Stimulated activated CD8-positive, alpha-beta memory T cell treated with anti-CD3 and anti-CD28 coated beads, Interleukin-7, amount 100 ng/mL, for 24 hours (primary cell): ENCODE results near the gene AUH.

Source experiments
- DNase-seq: peaks from one replicate; pipeline ENCODE4 v3.0.0-alpha.2; 2020; ENCODE audit warnings: low read depth

Gene AUH

DNA sequence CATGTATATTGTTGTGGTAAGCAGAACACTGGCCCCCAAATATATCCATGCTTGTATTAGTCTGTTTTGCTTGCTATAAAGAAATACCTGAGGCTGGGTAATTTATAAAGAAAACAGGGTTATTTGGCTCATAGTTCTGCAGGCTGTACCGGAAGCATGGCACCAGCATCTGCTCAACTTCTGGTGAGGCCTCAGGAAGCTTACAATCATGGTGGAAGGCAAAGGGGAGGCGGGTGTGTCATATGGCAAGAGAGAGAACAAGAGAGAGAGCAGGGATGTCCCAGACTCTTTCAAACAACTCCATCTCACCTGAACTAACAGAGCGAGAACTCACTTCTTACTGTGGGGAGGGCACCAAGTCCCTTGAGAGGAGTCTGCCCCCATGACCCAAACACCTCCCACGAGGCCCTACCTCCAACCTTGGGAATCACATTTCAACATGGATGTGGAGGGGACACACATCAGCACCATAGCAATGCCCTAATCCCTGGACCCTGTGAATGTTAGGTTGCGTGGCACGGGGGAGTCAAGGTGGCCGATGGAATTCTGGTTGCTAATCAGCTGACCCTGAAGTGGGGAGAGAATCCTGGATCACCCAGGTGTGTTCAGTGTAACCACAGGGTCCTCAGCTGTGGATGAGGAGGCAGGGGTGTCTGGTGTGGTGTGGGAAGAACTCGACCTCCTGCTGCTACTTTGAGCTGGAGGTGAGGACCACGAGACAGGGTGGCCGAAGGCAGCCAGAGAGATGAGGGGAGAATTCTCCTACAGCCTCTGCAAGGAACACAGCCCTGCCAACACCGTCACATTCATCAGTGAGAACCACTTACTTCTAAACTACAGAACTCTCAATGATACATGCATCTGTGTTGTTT, 172.8 kb downstream of the AUH start:
- no peak for DNase-seq

- no peak for DNase-seq
These were observed 173.8 kb downstream of the AUH start for GRCh38 chr9:91187965-91188344.

- DNase-seq, result no peak
These were observed 174.3 kb downstream of the AUH start for GRCh38 chr9:91187311-91187964.

DNA sequence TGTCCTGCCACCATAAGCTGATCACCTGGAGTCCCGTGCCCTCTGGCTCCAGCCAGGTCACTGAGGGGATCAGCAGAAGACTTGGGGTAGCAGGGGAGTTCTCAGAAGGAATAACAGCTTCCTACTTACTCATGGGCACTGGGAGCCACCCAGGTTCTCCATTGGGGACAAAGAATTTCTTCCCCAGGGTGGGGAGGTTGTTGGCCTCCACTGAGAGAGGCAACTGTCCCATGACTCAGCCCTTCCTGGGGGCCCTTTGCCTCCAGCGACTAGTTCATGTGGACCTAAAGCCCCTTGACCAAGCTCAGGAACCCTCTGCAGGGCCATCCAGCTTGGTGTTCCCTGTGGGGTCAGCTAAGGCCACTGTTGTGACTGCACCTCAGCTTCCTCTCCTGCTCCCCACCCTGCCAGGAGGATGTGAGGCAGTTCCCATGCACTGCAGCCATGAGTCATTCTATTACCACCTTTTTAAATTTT, 175.0 kb downstream of the AUH start:
- no peak for DNase-seq

GRCh38 chr9:91185193-91185886, 176.4 kb downstream of the AUH start:
- DNase-seq, result no peak

GRCh38 chr9:91182429-91183225, 179.1 kb downstream of the AUH start:
- no peak for DNase-seq

DNA sequence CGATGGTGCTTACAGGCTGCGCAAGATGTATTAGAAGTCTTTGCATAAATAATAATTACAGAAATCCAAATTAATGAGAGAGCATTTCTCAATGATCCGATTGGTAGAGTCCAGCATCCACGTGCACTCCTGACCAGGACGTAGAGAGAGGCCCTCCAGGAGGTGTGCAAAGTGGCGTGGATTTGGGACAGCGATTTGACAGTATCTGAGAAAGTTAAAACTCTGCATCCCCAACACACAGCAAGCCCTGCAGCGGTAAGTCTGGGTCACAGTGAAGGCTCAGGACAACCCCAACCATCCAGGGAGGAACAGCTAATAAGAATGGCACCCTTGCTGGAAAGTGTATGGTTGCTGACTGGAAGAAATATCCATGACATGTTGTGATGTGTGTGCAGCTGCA, 180.2 kb downstream of the AUH start:
- no peak for DNase-seq

DNA sequence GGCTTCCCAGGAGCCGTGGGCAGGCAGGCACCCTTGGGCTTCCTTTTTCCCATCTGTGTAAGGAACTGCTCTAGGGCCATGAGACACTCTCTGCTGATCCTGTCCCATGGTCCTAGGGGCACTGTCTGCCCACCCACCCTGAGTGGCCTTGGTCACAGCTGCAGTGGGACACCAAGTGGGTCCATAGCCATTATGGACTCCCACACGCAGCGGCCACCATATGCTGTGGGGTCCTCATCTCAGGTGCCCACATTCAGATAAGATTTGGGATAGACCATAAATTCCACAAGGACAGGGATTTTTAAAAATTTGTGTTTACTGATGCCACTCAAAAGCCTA, 180.8 kb downstream of the AUH start:
- no peak for DNase-seq

DNA sequence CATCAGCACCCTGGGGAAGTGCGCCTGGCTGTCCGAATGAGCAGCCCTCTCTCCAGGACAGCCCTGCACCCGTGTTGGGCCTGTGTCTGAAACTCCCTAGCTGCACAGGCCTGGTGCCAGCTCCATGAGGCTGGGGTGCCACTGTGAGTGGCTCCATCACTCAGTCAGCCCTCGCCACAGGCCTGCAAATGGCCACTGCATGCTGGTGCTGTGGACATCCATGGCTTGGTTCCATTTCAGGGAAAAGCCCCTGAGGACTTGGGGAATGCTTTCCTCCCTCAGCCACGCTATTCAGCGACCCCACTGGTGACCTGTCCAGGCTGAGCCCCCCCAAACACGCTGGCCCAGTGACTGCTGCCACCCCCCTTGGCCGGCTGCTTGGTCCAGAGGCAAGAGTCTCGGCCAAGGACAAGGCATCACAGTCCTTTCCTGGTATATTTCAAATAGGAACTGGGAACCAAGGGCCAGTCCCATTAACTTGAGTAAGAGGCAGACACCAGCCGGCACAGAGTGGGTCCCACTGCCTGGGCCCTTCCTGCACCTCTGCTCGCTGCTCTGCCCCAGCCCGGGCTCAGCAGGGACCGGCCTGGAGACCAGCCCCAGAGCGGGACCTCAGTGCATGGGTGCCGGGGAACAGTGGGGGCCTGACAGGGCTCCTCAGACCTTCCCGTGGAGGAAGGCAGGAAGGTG, 181.3 kb downstream of the AUH start:
- no peak for DNase-seq

GRCh38 chr9:91179237-91180138, 182.2 kb downstream of the AUH start:
- DNase-seq, result no peak

GRCh38 chr9:91178281-91179236, 183.2 kb downstream of the AUH start:
- DNase-seq, result no peak

- no peak for DNase-seq
These were observed 183.9 kb downstream of the AUH start for GRCh38 chr9:91177661-91178280.

DNA sequence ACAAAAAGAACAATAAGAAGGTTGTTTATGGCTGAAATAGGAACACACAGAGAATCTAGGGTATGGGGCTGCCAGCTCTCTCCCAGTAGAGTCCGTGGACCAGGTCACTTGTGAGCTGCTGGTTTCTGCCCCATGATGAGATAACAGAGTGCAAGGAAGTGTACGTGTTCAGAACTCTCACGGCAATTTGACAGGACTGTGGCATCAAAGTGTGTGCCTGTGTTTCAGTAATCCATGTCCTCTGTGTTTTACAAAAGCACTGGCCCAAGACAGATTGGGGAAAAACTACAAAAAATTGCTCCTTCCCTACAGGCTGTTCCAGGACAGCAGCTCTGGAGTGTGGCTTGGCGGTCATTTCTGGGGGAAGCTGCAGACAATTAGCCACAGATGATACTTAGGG, 184.6 kb downstream of the AUH start:
- no peak for DNase-seq

GRCh38 chr9:91176426-91176825, 185.3 kb downstream of the AUH start:
- DNase-seq, result no peak

DNA sequence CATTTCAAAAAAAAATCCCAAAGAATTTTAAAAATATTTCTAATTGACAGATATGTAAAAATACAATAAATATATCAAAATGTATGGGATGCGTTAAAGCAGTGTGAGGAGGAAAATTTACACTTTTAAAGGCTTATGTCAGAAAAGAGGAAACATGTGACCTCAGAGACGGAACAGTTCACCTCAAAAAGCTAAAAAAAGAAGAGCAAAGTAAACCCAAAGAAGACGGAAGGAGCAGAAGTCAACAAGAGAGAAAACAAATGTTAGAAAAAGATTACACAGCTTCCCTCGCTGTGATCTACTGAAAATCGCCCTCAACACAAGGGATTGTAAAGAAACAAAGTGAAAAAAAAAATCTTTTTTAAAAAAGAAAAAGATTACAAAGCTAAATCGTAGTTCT, 186.9 kb downstream of the AUH start:
- DNase-seq, result no peak

DNA sequence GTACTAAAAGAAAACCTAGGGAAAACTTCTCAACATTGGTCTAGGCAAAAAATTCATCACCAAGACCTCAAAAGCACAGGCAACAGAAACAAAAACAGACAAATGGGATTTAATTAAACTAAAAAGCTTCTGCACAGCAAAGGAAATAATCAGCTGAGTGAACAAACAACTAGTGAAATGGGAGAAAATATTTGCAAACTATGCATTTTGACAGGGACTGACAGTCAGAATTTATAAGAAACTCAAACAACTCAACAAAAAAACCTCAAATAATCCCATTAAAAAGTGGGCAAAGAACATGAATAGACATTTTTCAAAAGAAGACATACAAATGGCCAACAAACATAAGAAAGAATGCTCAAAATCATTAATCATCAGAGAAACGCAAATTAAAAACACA, 189.4 kb downstream of the AUH start:
- DNase-seq, result no peak

GRCh38 chr9:91170951-91171350, 190.8 kb downstream of the AUH start:
- DNase-seq, result no peak

- DNase-seq, result no peak
These were observed 194.8 kb downstream of the AUH start for GRCh38 chr9:91166796-91167366.
